DMS153 treated with DMSO at 0.1 percent for 48 hours (cell line): Measurements from ENCODE around the gene DYSF.

Source experiments
- DNase-seq: peaks from one replicate; lab custom pipeline; 2025; ENCODE audit not compliant: unreplicated experiment; lab: John Stamatoyannopoulos, UW

DYSF gene

DNA sequence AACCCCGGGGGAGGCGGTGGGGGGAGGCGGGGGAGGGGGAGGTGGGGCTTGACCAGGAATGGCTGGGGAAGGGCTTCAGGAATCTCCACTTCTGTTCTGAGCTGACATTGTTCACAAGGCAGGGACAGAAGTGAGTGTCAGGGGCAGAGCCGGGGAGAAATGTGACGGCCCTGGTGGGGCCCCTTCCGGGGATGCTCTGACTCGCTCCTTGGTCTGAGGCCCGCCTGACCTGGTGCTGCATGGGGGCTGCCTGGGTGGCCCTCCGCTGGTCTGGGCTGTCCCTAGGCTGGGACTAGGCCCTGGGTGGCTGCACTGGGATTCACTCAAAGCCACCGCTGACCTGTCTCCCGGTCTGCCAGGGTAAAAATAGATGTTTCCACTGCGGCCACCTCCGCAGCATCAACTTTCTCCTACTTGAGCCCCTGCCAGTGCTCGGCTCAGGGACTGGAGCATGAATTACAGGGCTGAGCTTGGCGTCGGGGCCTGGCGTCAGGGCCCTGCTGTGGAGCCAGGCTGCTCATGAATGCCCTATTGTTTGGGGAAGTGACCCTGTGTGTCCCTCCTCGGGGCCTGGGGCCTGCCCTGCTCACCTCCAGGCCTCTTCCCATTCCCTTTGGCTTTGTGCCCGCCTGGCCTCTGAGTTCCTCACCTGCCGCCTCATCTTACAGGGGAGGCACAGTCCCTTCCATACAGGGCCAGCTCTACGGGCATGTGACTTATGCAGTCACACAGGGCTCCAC lies 247.5 kb downstream of the DYSF start:
- no peak for DNase-seq

DNA sequence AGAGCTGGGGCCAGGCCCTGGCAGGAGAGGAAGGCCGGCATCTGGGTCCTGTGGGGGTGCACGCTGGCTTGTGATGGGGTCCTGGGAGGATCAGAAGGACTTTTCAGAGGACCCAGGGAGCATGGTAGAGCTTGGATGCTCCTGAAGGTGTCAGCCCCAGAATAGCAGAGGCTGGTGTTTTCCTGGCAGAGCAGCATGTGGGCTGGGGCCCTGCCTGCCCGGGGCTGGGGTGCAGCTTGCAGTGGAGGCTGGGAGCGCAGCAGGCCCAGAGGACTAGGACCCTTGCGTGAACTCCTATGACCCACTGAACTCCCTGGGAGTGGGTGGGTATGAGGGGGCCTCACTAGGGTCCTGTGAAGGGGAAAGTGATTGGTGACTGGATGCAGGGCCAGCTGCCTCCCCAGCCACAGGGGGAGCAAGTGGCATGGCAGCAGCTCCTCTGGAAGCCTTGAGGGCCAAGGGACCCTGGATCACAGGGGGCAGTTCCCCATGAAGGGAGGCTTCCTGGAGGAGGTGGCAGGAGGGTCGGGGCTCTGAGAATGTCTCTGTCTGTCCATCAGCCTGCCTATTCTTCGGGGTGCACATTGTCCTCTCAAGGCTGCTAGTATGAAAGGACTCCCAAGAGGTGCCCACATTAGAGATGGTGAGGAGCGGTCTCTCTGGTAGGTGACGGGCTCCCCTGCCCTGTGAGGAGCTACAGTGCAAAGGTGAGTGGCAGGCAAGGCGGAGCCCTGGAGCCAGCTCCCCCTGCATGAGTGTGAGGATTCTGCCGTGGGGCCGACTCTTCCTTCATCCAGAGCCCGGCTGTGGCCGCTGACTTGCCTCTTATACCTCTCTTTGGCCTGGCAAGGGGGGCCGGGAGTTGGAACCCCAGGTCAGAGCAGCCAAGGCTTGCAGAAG lies 249.0 kb downstream of the DYSF start:
- no peak for DNase-seq

DNA sequence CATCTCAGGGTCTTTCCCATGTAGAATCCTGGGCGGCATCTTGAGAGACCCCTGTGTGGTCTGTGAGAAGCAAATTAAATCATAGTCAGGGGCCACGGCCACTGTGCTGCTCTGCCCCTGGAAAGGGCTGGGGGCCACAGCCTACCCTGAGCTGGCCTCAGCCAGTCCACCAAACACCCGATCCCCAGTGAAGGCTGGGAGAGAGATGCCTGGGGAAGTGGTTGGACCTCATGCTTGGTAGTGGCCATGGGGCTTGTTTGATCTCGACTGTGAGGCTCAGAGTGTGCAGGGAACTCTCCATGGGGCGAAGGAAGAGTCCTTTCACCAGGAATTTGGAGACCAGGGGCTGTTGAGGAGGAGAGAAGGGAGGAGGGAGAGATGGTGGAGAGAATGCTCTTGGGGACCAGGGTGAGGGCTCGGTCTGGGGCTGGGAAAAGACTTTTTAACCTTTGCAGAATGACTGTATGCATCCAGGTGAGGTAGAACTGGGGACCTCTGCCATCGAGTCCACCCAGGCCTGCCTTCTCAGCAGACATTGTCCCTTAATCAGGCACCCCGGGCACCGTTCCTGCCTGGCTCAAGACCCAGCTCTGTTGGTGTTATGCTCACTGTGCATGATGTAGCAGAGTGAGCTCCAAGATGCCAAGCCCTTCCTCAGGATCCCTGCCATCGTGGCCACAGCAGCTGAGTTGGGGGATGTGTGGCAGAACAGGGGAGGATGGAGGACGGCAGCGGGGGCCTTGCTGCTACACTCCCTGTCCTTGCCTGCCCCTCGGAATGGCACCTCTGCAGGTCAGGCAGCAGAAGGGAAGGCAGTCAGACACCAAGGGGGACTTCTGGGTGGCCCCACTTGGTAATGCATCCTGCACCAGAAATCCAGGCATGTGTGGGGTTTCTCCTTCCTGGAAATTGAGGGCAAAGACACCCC lies 249.9 kb downstream of the DYSF start:
- no peak for DNase-seq

GRCh38 chr2:71704131-71704561 lies 250.8 kb downstream of the DYSF start:
- DNase-seq: no peak

DNA sequence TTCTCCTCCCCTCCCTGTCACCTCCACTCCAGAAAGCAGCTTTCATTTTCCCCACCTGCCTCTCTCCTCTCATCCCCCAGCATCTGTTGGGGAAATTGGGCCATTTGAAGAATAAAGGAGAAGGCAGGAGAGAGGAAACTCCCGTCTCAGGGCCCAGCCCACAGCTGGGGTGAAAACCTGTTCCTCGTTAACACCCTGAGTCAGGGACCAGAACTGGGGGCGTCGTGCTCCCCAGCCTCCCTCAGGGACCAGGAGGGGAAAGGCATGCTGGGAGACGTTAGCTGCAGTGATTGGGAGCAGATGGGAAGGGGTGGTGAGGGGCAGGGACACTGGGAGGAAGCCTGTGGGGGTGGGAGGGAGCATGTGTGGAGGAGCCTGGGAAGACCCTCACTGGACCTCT lies 251.3 kb downstream of the DYSF start:
- DNase-seq: no peak

- no peak for DNase-seq
These were observed 252.0 kb downstream of the DYSF start for GRCh38 chr2:71705171-71705960.

DNA sequence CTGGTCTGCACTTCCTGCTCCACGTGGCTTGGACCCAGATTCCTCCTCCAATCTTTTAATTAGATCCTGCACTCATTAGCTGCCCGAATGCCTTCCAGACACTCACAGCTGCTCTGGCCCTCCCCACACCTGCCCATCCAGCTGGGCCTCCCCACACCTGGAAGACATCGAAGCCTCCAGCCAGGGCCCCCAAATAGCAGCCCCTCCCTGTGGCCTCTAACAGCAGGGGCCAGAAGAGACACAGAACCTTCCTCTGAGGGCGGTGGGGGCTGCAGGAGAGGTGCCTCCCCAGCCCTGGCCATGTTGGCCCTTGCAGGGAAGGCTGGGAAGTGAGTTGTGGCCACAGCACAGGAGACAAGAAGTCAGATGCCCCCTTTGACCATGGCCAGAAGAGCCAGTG lies 252.8 kb downstream of the DYSF start:
- no peak for DNase-seq

DNA sequence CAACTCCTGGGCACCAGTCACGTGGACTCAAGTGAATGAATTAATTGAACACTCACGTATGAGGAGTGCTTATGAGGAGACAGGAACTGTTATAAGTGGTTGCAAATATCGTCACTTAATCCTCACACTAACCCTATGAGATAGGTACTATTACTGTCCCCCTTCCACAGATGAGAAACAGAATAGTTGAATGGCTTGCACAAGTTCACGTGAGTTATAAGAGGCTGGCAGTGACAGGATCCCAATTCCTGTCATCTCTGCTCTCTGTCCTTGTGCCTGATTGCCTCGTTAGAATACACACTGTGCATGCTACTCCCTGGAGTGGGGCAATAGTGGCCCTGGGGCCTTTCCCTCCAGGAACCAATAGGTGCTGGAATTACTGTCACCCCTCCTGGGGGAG lies 253.5 kb downstream of the DYSF start:
- DNase-seq: no peak

DNA sequence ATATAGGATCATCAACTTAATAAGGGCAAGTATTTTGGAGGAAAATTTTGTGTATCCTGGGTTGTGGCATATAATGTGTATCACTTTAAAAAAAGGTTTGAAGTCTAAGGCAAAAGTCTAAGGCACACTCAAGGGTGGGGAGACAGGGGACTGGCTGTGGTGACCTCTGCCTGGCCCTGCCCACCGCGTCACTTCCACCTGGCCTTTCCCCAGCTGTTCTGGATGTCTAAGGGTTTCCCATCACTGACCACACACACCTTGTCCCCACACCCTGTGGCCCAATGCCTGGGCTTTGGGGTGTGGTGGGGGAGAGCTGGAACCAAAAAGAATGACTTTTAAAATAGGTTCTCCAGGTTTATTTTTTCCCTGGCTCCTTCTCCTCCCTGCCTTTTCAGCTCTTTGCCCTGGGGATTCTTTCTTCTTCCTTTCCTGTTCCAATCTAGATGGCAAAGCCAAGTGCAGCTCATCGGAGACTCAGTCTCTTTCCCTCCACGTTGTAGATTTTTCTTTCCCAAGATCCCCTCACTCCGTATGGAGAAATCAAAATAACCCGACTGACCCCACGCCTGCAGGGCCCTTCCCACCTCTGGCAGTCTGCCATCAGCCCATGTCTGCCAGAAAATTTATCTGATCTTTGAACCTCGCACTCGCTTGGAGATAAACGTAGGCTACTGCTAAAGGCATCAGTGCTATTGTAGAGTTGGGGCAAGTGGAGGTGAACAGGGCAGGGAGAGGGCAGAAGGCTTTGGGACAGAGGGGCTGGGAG lies 257.2 kb downstream of the DYSF start:
- no peak for DNase-seq

DNA sequence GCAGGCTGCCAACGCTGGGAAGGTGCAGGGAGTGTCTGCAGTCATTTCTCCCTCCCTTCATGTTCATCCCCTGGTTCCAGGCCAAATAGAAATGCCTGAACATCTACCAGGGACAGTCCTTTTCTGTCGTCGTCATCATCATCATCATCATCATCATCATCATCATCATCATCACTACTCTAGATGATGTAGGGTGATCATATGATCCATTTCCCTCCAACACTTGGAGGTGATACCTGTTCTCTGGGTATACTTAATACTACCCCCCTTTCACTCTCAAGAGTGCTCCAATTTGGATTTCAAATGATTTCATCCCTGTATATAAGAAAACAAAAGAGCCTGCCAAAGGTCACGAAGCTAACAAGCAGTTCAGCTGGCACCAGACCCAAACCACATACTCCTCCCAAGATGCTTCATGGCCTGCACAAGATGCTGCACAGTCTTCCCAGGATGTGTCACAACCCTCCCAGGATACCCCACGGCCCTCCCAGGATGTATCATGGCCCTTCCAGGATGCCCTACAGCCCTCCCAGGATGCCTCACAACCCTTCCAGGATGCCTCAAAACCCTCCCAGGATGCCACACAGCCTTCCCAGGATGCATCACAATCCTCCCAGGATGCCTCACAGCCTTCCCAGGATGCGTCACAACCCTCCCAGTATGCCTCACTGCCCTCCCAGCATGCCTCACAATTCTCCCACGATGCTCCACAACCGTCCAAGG lies 257.9 kb downstream of the DYSF start:
- no peak for DNase-seq

GRCh38 chr2:71712158-71712818 lies 258.9 kb downstream of the DYSF start:
- no peak for DNase-seq

DNA sequence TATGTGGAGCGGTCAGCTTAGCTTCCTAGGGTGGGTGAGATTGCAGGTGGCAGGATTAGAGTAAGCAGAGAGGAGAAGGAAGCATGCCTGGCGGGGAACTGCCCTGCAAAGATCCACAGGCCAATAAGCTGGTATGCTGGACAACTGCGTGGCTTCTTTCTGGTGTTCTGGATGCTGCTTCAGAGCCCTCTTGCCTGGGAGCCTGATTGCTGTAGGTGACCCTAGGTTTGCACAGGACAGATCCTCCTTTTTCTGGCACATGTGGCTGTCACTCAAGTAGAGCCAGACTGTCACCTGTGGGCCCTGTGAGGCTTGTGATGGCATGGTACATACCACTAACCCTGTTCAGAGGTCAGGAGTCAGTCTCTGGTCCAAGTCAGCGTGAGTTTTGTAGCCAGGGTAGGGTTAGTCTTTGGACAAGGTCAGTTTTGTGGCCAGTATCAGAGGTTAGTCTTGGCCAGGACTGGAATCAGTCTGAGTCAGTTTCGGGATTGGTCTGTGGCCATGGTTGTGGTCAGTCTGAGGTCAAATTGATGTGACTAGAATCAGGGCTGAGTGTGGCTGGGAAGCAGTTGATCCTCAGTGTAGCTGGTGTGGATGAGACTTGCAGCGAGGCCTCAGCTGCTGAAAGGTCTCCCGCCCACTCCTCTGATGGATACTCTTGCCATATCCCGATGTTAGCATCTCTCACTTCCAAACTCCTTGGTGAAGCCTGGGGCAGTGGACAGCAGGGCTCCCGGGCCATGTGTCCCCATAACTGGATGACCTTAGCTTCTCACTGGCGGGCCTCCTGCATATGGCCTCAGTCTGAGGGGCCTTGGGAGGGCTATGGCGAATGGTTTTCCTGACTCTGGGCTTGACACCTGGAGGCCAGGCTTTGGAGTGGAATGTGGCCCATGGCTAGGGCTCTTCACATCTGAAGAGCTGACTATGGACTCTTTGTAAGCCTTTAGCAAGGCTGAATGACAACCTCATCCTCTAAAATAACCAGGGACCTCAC lies 260.5 kb downstream of the DYSF start:
- DNase-seq: no peak

- DNase-seq: no peak
These were observed 261.4 kb downstream of the DYSF start for GRCh38 chr2:71714601-71715240.

GRCh38 chr2:71715241-71715750 lies 261.9 kb downstream of the DYSF start:
- DNase-seq: no peak

DNA sequence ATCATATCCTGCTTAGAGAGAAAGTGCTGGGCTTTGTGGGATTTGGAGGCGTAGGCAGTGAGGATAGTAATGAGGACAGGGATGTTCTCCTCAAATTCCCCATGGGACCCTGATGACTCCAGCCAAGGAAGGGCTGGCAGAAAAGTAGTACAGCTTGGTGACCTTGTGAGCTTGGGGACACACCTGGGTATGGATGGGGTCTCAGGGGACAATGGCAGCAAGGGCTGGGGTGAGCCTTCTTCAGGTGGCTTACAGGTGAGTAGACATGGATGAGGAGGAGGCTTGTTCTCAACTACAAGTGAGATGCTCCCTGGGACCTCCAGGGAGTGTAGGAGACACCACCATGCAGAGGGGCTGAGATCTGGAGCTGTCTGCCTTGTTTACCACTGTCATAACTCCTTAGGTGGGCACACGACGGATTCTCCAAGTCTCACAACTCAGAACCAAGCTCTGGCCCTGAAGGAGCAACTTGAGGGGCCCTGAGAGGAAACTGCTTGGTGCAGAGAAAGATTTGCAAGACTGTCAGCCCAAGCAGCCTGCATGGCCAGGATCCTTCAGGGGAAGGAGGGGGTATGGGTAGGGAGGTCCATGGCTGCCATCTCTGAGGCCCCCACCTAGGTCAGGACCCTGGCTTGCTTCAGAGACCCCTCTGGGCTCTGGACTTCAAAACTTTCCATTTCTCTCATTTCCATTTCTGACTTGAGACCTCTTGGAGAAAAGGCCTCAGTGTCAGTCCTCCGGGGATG lies 262.8 kb downstream of the DYSF start:
- DNase-seq: no peak
